GM12872 (cell line): Measurements from ENCODE around the gene TMX2.
A peak's percentile ranks its signal among the peaks of the same experiment; 100 is the strongest.

Source experiments
- TF ChIP-seq, protein P1 (sequence below): IDR thresholded peaks from 3 replicates; pipeline ENCODE4 v1.5.1; 2011; ENCODE audit warnings: low read depth, mild to moderate bottlenecking, low read length, moderate library complexity; ENCODE audit not compliant: insufficient read depth

Gene TMX2

DNA sequence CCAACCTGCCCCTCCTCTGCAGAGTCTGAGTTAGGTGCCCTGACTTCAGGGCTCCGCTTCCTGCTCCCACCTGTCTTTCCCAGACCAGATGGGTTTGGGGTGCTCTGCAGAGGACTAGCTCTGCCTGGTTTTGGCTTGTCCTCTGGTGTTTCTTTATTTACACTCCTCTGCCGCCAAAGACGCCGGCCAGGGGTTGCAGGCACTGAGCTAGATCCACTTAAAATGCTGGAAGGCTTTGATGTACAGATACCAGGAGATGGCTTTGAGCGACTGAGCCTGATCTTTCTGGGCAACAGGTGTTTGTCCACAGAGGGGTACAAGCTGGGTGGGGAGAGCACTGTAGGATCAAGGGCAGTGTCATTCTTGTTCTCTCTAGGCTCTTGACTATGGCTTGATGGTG is 32.8 kb downstream of the TMX2 start:
- TF ChIP-seq, protein P1, sequence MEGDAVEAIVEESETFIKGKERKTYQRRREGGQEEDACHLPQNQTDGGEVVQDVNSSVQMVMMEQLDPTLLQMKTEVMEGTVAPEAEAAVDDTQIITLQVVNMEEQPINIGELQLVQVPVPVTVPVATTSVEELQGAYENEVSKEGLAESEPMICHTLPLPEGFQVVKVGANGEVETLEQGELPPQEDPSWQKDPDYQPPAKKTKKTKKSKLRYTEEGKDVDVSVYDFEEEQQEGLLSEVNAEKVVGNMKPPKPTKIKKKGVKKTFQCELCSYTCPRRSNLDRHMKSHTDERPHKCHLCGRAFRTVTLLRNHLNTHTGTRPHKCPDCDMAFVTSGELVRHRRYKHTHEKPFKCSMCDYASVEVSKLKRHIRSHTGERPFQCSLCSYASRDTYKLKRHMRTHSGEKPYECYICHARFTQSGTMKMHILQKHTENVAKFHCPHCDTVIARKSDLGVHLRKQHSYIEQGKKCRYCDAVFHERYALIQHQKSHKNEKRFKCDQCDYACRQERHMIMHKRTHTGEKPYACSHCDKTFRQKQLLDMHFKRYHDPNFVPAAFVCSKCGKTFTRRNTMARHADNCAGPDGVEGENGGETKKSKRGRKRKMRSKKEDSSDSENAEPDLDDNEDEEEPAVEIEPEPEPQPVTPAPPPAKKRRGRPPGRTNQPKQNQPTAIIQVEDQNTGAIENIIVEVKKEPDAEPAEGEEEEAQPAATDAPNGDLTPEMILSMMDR, result no peak

DNA sequence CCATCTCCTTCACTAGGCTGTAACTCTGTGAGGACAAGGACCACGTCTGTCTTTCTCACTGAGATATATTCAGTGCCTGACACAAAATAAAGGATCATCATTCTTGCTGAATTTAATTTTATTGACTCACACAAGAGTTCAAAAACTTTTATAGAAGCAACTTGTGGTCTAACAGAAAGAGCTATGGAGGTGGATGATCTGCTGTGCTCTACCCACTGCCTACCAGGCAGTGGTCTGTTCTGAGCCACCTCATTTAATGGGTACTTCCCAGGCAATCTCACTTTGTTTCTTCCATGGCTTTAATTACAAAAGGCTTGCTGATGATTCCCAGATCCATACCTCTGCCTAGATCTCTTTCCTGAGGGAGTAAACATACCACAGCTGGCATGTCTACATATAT is 34.5 kb downstream of the TMX2 start:
- TF ChIP-seq, protein P1, result no peak

DNA sequence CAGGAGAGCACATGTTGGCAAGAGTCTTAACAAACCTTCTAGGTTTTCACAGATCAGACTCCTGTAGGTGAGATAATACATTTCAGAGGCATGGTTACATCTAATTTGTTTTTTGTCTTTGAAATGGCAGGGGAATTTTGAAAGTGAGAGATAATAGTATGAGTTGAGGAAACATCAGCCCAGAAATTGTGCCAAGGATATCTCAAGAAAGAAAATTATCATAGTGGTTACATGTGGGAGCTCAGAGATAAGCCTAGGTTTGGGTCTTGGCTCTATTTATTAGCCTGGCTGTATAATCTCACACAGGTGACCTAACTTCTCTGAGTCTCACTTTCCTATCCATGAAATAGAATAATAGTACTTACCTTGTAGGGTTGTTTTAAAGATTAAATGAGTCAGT is 38.8 kb downstream of the TMX2 start:
- TF ChIP-seq, protein P1, result no peak

DNA sequence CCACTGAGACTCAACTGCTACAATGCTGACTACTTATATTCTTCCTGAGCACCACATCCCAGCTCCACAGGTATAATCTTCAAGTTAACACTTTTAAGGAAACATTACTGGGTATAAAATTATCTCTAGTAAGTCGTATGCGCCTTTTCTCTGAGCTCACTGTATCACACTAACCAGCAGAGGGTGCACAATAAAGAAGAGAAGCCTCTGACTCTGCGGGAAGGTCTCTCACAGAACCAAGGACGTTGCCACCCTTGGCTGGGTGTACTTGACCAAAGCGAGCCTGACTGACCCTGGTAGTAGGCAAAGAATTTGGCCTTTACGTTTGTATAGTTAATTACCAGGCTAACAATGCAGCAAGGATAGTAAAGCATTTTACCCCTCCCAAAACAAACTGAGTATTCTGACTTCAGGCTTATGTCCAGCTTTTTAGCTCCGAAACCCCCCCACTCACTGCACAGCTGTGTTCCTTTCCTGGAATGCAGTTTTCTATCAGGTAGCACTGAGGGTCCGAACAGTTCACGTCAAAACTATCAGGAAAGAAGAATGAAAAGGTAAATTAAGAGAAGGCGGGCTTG is 39.4 kb downstream of the TMX2 start, which contains the start of gene BTBD18:
TSS of gene BTBD18 (minus strand) at position 144 of the 578 bp plus-strand sequence. CDS start 631 bp downstream, outside the sequence.
- TF ChIP-seq, protein P1, result peak; percentile 52; the same call in 2 of the 3 replicates

DNA sequence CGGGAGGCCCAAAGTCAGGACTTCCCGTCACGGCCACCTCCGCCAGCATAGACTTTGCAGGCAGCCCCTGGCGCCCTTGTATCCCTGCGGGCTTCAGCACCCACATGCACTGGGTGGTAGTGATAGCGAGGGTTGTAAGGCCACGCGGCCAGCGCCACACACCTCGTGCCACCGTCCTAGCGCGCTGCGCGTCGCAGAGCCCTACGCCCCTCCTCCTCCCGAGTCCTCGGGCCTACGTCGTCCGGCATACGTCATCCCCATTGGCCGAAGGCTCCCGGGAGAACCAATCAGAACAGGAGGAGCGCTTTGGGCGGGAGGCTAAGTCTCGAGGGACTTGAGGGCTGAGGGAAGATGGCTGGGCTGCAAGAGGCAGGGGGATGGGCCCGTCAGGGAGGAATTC is 40.6 kb downstream of the TMX2 start:
- TF ChIP-seq, protein P1, result no peak

DNA sequence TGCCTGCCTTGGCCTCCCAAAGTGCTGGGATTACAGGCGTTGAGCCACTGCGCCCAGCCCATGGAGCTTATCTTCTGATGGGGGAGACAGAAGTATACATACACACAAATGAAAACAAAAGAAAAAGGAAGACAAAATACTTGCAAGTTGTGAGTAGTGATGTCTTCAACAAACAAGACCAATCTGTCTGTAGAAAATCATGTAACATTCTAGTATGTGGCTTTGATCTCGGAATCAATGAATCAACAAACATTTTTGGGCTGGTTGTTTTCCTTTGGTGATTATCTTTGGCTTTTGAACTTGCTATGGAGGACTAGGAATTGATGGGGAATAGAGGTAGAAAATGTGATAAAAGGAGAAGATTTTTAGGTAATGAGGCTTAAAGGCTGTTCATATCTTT is 45.8 kb downstream of the TMX2 start:
- TF ChIP-seq, protein P1, result no peak

DNA sequence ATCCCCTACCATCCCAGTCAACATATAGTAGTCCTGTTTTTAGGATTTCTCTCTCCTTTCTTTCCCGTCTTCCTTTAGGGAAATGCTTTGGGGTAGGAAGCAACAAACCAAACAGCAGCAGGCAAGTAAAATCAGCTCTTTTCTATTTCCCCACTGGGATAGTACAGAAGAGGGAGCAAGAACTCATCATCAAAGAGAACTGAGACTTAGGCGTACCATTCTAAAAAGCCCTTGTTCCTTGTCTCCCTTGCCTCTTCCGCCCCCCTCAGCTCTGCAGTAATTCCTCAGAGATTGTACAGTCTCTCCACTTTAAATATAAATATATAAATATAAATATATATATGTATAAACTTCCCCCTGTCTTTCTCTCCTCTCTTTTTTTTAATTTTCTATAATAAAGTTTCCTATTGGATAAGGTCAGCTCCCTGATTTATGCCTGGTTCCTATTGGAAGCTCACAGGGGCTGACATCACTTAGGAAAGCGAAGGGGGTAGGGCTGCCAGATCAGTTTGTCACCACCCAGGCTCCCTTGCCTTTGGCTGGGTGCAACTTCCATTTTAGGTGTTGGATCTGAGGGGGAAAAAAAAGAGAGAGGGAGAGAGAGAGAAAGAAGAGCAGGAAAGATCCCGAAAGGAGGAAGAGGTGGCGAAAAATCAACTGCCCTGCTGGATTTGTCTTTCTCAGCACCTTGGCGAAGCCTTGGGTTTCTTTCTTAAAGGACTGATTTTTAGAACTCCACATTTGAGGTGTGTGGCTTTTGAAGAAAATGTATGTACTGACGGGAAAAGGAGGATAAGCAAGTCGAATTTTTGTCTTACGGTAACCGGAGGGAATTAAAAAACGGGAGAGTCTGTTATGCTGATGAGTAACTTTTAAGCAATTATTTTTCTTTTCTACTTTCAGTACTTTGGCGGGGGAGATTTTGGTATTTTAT is 49.2 kb downstream of the TMX2 start, which contains the start of gene CTNND1:
TSS of gene CTNND1 (plus strand) at position 502 of the 934 bp plus-strand sequence. CDS start 29,677 bp downstream, outside the sequence.
- TF ChIP-seq, protein P1, result no peak
